ENCODE data around the gene ARHGEF39.

Gene ARHGEF39

DNA sequence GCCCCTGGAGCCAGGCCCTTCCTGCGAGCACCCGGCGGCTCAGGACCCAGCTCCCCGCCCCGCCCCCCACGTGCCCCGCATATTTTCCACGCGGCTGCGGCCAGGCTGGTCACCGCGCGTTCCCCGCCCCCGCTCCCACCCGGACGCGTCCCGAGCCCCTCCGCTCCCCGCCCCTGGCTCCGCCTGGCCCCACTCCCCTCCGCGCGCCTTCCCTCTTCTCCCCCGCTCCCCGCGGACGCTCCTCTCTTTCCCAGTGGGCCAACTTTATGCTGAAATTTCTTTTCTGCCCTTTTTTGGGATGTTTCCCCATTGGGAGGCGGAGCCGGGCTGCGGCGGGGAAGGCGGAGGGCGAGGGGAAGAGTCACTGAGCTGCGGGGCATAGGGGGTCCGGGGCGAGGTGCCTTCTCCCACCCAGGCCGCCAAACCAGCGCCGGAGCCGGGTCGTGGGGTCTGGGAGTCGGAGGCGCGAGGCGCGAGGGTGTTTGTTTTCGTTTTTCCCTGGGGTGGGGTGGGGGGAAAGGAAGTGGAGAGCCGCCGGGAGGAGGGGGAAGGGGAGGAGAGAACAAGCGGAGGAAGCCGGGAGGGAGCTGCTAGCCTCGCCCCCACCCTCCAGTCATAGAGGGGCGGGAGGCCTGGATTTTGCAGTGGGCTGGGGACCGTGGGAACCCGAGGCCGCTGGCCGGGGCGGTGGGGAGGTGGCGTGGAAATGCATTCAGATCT, 25.8 kb upstream of the ARHGEF39 start:
- DNase-seq: no peak

DNA sequence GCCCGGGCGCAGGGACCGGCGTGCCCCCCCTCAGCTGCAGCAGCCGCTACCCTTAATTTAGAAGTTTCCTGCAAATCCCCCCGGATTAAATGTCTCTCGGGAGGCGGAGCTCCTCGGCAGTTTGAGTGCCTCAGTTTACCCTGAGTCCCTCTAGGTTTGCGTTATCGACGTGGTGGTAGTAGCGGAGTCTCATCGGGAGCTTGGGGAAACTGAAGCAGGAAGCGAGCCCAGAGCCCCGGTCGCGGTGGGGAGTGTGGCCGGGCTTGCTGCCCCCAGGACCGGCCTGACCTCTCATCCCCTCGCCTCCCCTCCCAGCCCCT, 25.3 kb upstream of the ARHGEF39 start:
- DNase-seq: no peak

DNA sequence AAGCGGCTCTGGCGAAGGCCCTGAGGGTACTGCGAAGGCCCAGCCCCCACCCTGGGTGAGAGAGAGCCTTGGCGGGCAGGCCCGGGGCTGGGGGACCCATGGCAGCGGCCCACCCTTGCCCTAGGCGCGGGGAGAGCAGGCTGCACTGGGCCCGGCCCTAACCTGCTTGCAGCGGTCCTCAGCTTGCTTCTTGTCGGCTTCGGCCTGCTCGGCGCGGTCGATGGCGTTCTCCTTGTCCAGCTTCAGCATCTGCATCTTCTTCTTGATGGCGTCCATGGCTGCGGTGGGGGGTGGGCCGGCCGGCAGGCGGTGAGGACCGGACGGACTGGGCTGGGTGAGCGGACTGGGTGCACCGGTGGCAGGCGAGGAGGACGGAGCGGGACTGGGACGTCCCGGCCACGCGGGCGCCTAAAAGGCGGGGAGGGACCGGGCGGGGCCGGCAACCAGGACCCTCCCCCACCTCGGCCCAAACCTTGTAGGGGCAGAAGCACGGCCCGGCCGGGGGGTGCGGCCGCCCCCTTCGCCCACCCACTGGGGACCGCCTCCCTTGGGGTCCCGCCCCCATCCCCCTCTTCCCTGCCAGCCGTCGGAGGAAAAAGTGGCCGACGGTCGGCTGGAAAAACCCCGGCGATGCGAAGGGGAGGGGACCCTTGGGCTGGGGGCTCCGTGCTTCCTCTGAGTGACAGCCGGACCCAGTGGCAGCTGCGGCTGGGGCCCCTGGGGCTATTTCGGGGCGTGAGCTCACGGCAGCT, 24.7 kb upstream of the ARHGEF39 start, which contains the start of gene TPM2:
TSS of gene TPM2 (minus strand) at position 384 of the 752 bp plus-strand sequence. CDS start at position 276, 108 bp downstream.
- no peak for DNase-seq

DNA sequence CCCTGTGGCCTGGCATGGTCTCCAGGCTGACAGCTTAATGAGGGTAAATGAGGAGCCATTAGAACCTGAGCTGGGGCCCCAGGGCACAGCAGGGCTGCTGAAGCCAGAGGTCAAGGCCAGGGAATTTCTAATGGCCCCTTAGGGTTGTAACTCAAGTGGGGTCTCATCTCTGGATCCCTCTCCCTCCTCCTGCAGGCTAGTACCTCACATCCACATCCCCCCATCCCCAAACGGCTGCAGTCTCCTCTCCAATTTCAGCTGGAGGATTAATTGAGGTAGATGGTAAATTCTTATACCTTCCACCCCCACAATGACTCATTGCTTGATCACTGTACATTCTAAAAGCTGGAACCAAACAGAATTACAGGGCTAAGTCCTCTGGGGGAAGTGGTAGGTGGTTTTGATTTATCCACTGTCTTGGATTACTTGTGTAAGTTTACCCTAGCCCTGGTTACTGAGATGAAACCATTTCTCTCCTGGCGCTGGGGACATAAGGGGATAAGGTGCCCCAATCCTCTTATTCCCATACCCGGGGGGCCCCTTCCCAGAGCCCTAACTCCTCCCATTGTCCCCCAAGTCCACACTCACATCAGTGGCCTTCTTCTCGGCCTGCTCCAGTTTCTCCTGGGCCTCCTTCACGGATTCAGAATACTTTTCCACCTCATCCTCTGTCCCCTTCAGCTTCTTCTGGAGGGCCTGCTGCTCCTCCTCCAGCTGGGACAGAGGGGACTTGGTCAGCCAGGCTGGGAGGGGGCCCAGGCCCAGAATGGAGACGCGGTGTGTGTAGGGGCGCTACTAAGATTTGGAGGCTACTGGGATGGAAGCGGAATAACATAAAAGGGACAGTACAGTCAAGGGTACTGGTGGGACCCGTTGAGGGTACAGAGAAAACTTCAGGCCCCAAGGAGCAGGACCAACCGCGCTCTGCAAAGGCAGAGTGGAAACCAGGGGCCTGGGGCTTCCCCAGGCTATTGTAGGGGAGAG, 23.9 kb upstream of the ARHGEF39 start:
- DNase-seq: no peak

DNA sequence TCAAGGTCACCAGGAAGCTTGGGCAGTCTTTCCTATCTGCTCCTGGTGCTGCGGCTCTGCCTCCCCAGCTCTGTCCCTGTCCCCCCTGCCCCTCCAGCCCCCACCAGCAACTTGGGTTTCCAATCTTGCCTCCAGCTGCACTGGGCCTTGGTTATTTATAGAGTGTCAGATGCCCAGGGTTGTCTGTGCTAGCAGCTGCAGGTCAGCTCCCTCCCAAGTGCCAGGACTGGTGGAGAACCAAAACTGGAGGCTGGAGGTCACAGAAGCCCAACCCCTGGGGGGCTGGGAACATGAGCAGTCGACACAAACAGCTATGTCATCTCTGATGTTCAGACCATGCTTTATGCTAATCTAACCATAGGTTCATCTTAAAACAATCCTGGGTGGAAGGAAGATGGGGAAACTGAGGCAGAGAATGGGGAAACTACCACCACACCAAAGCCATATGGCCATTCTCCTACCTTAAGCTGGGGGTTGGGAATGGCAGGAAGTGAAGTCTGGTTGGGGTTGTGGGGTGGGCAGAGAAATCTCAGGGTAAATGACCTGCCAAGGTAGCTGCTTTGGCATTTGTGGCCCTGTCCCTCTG, 23.1 kb upstream of the ARHGEF39 start:
- no peak for DNase-seq

DNA sequence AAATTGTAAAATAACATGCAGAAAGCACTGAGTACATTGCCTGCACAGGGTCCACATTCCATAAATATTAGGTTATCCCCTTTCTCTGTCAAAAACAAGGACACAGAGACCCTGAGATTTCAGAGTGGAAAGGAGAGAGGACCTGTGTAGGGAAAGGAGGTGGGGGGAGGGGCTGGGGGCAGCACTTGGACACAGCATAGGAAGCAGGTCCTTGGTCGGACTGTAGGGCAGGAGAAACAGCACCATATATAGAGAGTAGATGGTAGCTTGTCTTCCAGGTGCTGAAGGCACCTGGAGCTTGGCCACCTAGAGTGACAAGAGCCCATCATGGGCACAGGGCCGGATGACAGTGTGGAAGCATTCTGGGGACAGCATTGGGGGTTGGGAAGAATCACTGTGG, 22.3 kb upstream of the ARHGEF39 start:
- DNase-seq: no peak

DNA sequence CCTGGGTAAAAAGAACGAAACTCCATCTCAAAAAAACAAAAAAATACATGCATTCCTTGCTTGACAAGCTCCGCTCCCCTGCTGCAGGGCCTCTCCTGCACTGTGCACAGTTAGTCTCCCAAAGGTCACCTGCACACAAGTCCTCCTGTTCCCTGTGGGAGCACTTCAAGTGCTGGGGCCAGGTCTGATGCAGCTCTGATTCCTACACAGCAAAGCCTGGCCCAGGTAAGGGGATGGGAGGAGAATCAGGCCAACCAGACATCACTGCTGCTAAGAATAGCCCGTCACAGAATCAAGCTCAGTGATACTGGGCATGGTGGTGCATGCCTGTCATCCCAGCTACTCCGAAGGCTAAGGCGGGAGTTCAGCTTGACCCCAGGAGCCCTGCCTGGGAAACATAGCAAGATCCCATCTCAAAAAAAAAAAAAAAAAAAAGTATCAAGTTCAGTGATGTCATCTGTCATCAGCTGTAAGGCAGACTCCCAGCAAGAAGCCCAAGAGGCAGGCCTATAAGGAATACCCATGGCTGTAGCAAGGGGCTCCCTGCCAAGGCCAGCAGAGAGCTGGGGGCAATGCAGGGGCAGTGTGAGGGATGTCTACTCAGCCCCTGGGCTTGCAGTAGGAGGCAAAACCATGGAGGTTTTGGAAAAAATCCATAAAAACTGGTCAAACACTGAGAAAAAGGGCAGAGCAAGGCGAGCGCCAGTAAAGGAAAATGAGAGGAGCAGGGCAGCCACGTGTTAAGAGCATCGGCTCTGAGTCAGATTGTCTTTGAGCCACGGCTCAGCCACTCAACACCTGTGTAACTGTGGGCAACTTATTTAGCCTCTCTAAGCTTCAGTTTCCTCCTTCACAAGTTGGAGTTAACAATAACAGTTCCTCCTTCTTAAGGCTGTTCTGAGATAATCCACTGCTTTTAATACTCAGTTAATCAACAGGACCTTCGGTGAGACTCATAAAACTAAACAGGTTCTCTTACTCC, 21.5 kb upstream of the ARHGEF39 start:
- no peak for DNase-seq

DNA sequence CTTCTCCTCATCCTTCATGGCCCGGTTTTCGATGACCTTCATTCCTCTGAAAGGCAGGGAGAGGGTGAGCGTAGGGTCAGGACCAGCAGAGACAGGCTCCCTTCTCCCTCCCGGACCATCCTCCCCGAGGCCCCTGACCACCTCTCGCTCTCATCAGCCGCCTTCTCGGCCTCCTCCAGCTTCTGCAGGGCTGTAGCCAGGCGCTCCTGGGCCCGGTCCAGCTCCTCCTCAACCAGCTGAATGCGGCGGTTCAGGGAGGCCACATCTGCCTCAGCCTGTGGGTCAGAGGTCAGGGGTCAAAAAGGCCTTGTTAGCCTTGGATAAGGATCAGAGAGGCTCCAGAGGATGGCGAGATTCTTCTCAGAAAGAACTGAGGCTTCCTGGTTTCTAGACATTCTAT, 20.5 kb upstream of the ARHGEF39 start:
- DNase-seq: no peak

DNA sequence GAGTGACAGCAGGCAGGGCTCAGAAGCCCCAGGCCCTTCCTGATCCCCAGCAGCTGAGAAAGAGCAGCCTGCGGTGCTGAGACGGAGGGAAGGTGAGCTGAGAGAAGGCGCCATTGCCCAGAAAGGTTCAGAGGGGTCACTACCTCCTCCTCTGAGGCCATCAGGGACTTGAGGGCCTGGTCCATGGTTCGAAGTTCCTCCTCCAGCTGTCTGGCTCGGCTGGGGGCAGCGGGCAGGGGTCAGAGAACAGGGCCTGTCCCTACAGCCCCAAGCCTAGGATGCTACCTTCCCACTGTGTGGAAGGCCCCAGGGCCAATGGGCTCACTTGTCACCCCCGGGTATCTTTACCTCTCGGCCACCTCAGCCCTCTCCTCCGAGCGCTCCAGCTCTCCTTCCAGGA, 19.9 kb upstream of the ARHGEF39 start:
- no peak for DNase-seq

DNA sequence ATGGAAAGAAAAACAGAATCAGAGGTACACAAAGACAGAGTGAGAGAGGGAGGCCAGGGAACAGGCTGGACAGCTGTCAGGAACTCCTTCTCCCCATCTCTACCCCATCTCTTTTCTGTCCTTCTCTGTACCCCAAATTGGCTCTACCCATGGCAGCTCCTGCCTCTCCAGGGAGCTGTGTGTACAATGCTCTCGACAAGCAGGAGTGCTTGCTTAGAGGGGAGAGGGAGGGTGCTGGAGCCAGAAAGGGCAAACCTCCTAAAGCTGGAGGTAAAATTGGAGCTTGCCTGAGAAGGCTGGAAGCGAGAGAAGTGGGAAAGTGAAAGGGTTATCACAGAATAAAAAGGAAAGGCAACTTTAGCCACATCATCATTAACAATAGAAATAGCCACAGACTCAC, 18.3 kb upstream of the ARHGEF39 start:
- DNase-seq: no peak

DNA sequence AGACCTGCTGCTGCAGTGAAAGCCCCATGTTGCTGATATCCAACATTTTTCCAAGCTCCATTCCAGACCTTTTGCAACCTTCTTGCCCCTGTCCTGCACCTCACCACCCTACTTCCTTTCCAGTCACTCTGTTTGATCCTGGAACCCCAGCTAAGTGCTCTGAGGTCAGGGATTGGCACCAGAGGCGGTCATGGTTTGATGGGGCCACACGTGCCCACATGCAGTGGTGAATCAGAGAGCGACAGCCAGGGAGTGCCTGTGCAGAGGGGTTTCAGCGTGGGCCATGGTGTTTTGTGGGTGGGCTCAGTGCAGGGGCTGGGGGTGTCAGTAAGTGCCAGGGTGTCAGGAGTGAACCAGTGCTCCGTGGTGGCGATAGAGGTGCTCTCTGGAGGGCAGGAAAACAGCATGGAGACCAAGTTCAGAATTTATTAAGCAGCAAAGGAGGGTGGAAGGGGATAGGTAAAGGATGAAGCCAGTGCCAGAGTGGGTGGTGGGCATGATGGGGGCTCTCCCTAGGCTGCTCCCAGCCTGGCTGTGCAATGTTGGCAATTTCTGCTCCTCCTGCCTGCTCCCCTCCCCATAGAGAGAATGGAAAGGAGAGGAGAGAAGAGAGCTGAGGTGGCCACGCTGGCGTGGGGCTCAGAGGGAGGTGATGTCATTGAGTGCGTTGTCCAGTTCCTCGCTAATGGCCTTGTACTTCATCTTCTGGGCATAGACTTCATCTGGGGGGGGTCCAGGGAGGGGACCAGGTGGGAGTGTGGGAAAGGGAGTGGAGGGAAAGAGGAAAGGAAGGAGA, 17.7 kb upstream of the ARHGEF39 start:
- DNase-seq: no peak

DNA sequence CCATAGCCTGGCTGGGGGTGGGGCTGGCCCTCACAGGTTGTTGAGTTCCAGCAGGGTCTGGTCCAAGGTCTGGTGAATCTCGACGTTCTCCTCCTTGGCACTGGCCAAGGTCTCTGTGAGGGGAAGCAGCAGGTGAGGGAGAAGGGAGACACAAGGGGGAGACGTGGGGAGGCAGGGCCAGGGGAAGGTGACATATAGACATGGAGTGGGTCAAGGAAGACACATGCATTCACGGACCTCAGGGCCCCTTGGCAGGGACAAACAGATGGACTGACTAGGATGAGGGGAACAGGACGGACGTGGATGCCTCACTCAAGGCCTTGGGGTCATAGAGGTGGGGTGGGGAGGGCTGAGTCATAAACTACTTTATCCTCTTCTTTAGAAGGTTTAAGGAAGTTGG, 17.1 kb upstream of the ARHGEF39 start:
- DNase-seq: no peak

DNA sequence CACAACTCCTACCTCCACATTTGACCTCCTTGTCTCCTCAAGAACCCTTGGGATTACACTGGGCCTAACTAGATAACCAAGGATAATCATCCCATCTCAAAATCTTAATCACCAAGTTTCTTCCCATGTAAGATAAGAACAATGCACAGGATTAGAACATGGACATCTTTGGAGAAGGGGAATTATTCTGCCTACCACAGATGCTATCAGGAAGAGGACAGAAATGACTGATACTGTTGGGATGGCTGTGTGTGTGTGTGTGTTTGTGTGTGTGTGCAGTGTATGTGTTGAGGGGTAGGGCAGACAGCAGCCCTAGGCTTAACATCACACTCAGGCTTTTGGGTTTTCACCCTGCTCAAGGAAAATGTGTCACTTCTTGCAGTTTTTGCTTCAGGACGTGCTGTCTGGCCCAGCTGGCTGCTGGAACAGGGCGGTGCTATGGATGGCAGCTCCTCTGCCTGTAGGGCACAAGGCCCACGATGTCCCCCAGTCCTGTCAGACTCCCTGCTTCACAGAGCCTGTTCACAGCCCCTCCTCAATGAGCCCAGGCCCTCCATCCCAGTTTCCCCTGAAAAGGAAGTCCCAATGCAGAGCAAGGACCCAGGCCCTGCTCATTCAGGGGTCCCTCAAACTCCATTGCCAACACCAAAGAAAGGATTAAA, 16.5 kb upstream of the ARHGEF39 start:
- DNase-seq: no peak

DNA sequence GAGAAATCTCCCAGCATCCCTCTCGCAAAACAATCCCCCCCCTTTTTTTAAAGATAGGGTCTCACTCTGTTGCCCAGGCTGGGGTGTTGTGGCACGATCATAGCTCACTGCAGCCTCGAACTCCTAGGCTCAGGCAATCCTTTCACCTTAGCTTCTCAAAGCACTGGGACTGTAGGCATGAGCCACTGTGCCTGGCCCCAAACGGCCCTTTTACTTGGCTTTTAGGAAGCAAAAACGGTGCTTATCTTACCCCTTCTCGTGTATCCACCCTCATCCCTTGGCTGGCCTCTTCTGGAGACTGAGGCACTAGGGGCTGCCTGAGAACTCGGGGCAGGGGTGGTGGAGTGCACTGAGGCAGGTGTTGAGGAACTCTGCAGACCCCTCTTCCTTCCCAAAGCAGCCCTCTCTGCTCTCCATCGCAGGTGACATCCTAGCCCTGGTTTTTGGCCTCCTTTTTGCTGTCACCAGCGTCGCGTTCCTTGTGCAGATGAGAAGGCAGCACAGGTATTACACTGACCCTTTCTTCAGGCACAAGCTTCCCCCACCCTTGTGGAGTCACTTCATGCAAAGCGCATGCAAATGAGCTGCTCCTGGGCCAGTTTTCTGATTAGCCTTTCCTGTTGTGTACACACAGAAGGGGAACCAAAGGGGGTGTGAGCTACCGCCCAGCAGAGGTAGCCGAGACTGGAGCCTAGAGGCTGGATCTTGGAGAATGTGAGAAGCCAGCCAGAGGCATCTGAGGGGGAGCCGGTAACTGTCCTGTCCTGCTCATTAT, 15.5 kb upstream of the ARHGEF39 start:
- no peak for DNase-seq

DNA sequence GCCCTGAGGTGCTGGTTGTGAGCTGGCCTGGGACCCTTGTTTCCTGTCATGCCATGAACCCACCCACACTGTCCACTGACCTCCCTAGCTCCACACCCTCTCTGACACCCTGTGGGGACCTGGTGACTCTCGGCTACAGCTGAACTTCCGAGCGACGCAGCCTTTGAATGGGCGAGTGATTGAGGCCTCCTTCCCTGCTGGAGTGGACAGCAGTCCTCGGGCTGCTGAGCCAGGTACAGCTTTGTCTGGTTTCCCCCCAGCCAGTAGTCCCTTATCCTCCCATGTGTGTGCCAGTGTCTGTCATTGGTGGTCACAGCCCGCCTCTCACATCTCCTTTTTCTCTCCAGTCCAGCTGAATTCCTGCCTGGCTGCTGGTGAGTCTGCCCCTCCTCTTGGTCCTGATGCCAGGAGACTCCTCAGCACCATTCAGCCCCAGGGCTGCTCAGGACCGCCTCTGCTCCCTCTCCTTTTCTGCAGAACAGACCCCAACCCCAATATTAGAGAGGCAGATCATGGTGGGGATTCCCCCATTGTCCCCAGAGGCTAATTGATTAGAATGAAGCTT, 14.9 kb upstream of the ARHGEF39 start:
- DNase-seq: no peak

DNA sequence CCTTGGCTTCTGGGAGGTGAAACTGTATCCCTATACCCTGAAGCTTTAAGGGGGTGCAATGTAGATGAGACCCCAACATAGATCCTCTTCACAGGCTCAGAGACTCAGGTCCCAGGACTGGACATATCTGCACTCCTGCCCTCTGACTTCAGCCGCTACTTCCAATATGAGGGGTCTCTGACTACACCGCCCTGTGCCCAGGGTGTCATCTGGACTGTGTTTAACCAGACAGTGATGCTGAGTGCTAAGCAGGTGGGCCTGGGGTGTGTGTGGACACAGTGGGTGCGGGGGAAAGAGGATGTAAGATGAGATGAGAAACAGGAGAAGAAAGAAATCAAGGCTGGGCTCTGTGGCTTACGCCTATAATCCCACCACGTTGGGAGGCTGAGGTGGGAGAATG, 14.1 kb upstream of the ARHGEF39 start:
- DNase-seq: no peak

DNA sequence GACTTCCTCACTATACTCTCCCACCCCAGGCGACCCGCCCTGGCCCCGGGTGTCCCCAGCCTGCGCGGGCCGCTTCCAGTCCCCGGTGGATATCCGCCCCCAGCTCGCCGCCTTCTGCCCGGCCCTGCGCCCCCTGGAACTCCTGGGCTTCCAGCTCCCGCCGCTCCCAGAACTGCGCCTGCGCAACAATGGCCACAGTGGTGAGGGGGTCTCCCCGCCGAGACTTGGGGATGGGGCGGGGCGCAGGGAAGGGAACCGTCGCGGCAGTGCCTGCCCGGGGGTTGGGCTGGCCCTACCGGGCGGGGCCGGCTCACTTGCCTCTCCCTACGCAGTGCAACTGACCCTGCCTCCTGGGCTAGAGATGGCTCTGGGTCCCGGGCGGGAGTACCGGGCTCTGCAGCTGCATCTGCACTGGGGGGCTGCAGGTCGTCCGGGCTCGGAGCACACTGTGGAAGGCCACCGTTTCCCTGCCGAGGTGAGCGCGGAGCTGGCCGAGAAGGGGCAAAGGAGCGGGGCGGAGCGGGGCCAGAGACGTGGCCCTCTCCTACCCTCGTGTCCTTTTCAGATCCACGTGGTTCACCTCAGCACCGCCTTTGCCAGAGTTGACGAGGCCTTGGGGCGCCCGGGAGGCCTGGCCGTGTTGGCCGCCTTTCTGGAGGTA, 10.9 kb upstream of the ARHGEF39 start:
- DNase-seq: no peak

DNA sequence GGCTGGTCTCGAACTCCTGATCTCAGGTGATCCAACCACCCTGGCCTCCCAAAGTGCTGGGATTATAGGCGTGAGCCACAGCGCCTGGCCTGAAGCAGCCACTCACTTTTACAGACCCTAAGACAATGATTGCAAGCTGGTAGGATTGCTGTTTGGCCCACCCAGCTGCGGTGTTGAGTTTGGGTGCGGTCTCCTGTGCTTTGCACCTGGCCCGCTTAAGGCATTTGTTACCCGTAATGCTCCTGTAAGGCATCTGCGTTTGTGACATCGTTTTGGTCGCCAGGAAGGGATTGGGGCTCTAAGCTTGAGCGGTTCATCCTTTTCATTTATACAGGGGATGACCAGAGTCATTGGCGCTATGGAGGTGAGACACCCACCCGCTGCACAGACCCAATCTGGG, 10.2 kb upstream of the ARHGEF39 start:
- DNase-seq: no peak

DNA sequence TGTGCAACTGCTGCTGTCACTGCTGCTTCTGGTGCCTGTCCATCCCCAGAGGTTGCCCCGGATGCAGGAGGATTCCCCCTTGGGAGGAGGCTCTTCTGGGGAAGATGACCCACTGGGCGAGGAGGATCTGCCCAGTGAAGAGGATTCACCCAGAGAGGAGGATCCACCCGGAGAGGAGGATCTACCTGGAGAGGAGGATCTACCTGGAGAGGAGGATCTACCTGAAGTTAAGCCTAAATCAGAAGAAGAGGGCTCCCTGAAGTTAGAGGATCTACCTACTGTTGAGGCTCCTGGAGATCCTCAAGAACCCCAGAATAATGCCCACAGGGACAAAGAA, 9.0 kb upstream of the ARHGEF39 start:
- DNase-seq: no peak
